SKM-1 treated with dmso at 0.1 percent for 144 hours (cell line): ENCODE results near the gene MED8.

Experiments used
- DNase-seq: peaks from one replicate; lab custom pipeline; 2025; ENCODE audit not compliant: unreplicated experiment; lab: John Stamatoyannopoulos, UW

MED8 gene, protein sequence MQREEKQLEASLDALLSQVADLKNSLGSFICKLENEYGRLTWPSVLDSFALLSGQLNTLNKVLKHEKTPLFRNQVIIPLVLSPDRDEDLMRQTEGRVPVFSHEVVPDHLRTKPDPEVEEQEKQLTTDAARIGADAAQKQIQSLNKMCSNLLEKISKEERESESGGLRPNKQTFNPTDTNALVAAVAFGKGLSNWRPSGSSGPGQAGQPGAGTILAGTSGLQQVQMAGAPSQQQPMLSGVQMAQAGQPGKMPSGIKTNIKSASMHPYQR

DNA sequence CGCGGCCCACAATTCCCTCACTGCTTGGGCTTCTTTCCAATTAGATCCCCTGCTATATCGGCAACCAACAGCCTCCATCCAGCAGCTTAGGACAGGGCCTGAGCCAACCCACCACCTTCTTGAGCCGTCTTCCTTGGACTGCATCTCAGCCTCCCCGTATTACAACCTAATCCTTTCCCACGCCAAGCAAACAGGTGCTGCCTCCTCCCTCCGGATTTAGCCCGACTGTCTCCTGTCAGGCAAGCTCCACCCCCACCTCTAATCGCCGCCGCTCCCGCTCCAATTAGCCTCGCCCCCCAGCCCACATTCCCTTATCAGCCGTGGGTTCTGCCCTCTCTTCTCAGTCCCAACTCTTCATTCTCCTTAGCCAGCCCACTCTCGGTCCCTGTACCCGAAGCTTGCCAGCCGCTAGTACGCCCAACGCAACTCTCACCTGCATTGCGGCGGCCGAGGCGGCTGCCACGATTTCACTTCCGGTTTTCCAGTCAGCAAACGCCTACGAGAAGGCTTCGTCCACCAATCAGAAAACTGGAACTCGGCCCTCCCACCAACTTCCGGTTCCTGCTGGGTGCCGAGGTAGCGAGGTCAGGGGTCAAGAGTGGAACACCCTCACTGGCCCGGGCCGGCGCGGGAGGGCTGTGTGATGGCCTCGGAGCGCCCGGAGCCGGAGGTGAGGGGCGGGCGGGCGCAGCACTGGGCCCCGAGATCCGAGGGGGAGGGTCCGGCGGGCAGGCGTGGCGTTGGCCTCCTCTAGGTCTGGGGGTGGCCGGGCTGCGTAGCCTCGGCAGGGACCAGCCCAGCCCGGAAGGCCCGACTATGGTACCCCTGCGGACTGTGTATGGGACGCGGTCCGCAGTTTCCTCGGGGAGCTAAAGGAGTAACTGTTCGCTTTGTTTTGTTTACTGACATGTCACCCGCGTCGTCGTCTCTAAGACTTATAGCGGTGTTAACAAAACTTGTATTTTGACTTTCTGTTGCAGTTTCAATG, at the start of gene MED8, which contains the start of gene SZT2:
Gene MED8, minus strand, starts transcription at position 475 of the 988 bp plus-strand sequence. Its CDS starts 36 bp downstream, at position 439.
Gene SZT2, plus strand, starts transcription at position 574 of the 988 bp plus-strand sequence. Its CDS starts 70 bp downstream, at position 644.
- DNase-seq, result peak; percentile 91

DNA sequence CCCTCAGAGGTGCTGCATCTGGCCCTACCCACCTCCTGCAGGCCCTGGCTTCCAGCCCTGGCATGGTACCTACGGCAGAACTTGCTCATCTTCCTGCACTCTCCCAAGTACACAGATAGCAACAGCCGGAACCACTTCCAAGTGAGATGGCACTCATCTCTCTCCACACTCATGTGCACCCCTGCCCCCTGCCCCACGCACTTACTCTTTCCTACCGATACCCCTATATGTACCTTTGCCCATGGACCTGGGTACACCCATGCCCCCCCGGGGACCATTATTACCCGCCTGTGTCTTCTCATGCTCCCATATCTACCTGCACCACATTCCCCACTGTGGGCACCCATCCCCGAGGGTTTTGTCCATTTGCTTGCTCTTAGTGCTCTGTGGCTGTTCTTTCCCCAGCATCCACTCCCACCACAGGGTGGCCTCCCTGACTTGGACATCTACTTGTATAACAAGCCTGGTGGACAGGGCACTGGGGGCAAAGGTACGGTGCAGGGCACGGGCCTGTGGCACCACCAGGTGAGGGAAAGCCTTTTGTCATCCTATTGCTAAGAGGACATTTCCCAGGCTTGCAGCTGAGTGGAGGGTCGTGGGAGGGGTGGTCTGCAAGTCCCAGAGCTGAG, 49.5 kb upstream of the MED8 start:
- DNase-seq, result no peak

DNA sequence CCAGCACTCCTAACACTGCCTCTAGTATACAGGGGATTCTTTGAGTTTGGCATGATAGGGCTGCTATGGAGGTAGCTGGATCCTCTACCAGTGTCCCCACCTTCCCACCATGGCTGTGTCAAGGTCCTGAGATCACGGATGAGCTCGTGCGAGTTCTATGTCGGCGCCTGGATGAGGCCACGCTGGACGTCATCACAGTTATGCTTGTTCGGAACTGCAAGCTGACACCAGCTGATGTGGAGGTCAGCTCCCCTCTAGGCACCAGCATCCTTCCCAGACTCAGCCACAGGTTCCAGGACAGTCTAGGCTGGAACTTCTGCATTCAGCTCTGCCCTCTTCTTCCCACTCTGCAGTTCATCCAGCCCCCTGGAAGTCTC, 49.0 kb upstream of the MED8 start:
- no peak for DNase-seq

DNA sequence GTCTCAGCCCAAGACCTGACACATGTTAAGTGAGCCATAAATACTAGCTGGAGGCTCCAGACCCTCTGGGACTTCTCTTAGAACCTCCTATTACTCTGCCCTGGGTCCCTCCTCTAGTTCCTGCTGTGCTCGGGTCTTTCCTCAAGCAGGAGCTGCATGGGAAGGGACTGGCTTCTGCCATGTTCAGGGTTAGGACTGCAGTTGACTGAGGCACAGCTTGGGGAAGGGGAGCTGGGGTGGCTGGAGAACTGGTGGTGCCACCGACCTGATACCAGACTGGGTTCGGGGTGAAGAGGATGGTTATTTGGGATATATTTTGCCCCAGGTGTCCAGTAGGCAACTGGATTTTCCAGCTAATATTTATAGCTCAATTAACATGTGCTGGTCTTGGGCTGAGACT, 48.4 kb upstream of the MED8 start:
- no peak for DNase-seq

DNA sequence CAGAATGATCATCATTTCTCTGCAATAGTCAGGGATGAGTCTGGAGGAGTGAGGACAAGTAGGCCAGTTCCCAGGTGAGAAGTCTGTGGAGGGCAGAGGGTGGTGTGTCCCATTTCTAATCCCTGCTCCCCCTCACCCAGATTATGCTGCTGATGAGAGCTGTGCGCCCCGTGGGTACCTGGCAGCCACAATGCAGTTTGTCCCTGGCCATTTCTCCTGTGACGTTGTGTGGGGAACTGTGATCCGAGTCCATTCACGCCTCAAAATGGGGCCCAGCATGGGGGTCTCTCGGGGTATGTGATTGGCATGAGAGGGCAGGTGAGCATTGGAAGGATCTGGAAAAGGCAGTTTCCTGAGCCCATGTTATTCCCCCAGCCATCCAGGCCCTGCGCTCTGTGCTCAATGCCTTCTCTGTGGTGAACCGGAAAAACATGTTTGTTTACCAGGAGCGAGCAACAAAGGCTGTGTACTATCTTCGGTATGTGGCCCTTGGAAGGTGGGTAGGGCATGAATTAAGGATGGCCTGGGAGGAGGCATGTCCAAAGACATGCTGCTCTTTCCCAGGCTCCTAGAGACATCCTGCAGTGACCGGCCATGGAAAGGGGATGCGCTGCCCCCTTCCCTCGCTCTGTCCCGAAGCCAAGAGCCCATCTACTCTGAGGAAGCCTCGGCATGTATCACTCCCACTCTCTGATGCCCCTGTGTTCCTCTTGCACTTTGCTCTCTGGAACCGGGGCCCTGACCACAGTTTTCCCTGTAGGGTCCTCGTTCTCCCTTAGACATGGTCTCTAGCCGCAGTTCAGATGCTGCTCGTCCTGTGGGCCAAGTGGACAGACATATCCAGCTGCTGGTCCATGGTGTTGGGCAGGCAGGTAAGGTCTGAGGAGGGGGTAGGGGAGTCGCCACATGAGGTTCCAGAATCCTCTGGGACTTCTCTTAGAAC, 47.7 kb upstream of the MED8 start:
- DNase-seq, result no peak

DNA sequence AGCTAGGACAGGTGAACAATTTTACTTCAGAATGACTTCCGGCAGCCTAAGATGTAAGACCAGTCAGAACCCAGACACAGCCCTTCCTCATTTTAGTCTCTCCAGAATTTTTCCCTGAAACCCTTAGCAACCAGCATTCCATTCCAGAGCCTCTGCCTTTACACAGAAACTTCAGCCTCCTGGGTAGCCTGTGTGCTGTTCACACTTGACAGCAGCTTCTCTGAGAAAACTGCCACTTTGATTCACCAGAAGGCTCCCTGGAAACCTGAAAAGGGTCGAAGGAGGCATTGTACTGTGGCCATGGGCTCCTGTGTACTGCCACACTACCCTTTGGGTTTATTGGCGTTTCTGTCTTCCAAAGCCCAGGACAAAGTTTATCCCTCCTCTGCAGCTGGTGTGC, 46.8 kb upstream of the MED8 start:
- DNase-seq, result no peak

DNA sequence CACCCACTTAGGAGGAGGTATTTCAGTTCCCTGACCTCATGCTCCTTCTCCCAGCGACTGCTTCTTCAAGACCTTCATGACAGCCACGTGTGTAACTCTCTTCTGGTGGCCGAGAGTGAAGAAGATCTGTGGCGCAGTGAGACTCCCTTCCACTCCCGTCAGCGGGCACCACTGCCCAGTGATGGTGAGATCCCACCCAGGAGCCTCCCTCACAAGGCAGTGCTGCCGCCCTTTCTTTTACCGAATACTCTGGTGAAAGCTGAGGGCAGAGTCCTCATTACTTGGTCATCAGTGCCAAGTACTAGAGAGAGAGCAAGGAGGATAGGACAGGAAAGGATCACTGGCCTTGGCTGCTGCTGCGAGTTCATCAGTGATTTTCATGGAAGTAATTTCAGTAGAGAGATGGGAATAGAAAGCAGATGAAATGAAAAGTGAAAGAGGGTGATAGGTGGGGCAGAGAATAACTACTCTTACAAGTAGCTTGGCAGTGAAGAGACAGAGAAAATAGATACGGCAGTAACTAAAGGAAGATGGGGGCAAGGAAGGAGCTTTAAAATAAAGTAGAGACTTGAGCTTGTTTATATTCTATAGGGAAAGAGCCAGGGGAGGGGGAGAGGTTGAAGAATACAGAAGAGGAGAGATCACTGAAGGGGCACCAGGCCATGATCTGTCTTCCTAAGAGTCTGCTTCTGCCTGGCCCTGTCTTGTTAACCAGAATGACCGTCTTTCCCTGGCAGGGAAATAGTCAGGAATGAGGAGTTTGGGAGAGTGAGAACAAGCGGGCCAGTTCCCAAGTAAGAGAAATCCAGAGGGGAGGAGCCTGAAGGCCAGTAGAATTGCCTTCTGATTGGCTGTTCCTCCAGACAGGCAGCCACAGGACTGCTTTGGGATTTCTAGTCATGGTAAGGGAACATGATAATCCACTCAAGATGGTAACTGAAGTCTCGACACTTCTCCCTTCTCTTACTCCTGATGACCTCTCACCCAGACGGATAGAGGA, 45.8 kb upstream of the MED8 start:
- DNase-seq, result no peak

DNA sequence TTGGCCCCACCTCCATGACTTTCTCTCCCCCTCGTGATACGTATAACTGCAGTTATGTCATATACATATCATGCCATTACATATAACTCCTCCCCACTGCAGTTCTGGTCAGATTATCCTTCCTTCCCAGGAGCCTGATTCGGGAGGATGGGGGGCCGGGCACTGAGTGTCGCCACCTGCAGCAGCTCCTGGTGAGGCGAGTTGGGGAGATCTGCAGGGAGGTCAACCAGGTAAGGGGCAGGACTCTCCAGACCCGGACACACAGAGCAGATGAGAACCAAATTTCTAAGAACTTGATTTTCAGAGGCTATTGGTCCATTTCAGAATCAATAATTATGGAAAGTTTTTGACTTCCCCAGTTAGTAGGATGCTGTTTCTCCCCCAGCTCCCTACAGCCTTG, 44.7 kb upstream of the MED8 start:
- DNase-seq, result no peak

DNA sequence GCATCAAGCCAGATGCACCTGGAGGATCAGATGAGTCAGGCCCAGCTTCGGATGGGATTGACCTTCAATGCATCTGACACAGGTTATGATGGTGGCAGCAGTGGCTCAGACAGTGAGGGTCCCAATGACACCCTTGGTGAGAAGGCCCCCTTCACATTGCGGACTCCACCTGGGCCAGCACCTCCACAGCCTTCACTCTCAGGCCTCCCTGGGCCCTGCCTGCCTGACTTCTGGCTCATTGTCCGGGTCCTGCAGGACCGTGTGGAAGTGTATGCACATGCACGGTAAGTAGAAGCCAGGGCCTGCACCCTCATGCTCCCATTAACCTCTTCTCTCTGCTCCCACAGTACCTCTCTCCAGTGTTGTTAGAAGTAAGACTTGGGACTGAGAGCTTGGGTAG, 43.3 kb upstream of the MED8 start:
- no peak for DNase-seq

DNA sequence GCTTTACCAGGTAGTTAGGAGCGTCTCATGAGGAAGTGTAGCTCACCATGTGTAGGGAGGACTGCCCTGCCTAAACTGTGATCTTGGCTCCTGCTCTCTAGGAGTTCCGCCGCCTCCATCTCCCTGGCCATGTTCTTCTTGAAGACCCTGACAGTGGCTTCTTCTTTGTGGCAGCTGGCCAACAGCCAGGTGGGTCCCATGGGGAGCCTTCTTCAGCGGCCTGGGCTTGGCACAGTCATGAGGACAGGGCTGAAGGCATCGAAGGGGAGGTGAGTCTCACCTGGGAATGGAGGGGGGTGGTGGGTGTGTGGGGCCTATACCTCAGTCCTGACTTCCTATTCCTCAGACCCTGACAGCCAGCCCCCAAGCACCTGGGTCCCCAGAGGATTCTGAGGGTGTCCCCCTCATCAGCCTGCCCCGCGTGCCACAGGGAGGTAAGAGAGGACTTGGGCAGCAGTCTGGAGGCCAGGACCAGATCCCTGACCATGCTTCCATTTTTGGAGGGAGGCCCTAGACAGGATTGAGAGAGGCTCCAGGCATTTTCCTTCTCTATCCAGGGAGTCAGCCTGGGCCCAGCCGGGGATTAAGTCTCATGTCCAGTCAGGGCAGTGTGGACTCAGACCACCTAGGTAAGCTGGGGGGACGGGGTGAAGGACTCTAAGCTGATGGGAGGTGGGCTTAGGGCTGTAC, 42.7 kb upstream of the MED8 start:
- no peak for DNase-seq

DNA sequence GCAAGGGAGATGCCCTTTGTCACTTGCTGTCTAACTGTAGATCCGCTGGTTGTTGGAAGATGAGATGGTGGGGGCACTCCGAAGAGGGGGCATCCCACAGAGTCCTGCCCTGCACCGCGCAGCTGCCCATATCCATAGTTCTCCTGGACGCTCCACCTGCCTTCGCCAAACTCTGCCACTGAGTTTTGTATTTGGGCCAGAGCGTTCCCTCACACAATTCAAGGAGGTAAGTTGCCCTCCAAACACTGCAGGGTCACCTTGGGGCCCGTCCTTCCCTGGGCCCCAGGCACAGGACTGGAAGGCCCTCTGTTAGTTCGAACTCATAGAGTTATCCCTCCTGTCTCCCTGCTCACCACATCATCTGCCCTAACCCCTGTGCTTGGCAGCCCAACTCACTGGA, 42.1 kb upstream of the MED8 start:
- DNase-seq, result no peak

DNA sequence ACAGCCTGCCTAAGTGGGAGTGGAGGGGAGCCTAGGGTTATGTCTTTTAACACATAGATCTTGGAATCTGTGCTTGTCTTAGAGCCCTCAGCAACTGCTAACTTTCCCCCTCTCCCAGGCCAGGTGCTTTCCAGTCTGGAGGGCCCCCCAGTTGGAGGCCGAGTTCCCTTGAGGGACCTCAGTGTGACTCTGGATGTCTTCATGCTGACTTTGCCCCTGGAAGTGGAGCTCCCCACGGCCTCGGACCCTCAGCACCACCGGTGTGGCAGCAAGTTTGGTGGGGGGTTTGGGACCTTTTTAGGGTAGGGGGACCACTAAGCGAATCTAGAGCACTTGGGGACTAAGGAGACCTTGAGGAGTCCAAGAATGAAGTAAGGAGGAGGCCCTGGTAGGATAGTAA, 41.2 kb upstream of the MED8 start:
- no peak for DNase-seq

DNA sequence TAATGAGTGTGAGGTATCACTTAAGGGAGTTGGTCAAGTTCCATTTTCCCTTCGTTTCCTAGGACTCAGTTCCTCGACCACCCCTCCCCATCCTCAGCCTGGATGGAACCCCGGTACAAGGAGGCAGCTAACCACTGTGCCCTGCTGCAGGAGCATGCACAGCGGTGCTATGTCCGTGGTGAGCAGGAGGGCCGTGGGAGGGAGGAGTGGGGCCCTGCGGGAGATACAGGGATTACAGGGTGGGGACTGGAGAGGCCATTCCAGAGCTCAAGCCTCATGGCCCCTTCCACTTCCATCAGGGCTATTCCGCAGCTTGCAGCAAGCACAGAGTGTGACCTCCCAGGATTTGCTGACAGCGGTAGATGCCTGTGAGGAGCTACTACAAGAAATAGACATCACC, 38.3 kb upstream of the MED8 start:
- no peak for DNase-seq

DNA sequence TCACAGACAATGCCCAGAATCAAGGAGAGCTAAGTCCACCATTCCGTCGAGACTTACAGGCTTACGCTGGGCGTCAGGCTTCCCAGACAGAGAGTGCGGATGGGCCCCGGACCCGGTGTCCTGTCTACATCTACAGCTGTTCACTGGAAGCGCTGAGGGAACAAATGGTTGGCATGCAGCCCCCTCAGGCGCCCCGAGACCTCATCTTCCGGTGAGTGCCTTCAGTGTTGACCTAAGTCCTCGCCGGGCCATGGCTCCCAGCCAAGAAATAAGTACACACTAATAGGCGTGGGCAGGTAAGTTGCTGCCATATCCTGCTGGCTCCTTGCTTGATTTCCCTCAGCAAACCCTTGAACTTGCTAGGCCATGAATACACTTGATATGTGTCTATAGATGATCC, 37.9 kb upstream of the MED8 start:
- no peak for DNase-seq

DNA sequence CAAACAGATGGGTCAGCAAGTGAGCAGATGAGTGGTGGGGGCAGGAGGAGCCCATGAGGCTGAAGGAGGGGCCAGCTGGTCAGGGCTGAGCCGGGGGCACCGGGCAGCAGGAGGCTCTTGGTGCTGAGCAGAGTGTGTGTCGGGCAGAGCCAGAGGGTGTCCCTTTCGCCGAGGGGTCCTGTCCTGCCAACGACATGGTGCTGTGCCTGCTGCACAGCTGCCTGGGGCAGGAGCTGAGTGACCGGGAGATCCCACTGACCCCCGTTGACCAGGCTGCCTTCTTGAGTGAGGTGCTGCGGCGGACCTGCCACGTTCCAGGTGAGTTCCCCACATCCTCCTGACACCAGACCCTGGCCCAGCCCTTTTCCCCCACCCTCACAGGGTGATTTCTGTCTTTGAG, 36.6 kb upstream of the MED8 start:
- DNase-seq, result no peak

DNA sequence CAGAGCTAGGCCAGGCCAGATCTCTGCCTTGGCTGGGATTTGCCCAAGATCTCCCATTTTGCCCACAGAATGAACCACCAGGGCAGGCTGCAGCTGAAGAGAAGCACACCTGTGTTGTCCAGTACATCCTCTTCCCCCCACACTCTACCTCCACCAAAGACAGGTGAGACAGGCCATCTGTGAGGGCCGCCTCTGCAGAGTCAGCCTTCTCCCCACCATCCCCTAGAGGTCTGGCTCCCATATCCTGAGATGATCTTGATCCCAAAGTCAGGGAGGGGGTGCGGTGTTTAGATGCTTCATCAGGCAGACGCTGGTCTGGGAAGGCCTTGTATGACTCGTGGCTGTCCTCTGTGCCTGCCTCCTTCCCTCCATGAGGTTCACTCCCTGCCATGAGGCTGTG, 35.4 kb upstream of the MED8 start:
- DNase-seq, result no peak

DNA sequence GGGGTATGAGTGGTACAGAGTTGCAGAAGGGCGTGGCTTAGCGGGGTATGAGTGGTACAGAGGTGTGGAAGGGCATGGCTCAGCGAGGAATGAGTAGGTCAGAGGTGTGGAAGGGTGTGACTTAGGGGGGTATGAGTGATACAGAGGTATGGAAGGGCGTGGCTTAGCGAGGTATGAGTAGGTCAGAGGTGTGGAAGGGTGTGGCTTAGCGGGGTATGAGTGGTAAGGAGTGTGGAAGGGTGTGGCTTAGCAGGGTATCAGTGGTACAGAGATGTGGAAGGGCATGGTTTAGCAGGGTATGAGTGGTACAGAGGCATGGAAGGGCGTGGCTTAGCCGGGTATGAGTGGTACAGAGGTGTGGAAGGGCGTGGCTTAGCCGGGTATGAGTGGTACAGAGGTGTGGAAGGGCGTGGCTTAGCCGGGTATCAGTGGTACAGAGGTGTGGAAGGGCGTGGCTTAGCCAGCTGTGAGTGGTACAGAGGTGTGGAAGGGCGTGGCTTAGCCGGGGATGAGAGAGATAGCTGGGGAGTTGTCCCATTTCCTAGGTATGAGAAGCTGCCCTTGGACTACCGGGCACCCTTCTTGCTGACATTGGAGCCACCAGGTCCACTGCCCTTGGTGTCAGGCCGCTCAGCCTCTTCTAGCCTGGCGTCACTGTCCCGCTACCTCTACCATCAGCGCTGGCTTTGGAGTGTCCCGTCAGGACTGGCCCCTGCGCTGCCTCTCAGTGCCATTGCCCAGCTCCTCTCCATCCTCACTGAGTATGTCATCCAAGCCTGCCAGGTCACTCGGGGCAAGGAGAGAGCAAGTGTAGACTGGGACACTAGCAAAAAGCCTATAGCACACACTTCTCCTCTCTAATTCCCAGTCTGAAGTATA, 34.3 kb upstream of the MED8 start:
- DNase-seq, result no peak
